ENCODE measurements around the gene BCAR1. TPM values are rescaled to one million over a fixed set of nuclear protein-coding genes. Genes with fewer than 3 reads are reported as not detected.

The BCAR1 gene
- total RNA-seq, 2 experiments from 2014 or later: not detected

- Mint-ChIP-seq H3K4me1 (no peaks in the 10 kb centered on the region), H3K27me3 (no peaks in the 10 kb centered on the region), H3K4me3 (no peak overlapping the region), H3K9me3 (no peaks in the 10 kb centered on the region), H3K36me3 (ENCODE audit: low read depth) (no peaks in the 10 kb centered on the region), H3K27ac (no peak overlapping the region)
- ChIA-PET POLR2A (no interaction called here), CTCF (no interaction called here)
- no peak for DNase-seq
Measured at GRCh38 chr16:75237398-75238131, 13.9 kb downstream of the BCAR1 start.

- H3K4me3 Mint-ChIP-seq: no peak overlapping the region
- no peak overlapping the region for H3K27ac Mint-ChIP-seq
- no peak for DNase-seq
- H3K36me3 Mint-ChIP-seq (ENCODE audit: low read depth): no peaks in the 10 kb centered on the region
- H3K9me3 Mint-ChIP-seq: no peaks in the 10 kb centered on the region
- H3K4me1 Mint-ChIP-seq: no peaks in the 10 kb centered on the region
- no peaks in the 10 kb centered on the region for H3K27me3 Mint-ChIP-seq
- POLR2A ChIA-PET: no interaction called here
- CTCF ChIA-PET: interaction anchor here (0.5 to 6.0 kb wide), 4 partner anchors 9 to 165 kb away, joined by 3 to 87 read pairs (median 6); no protein-coding TSS in a partner anchor
Measured at GRCh38 chr16:75236736-75237397, 14.6 kb downstream of the BCAR1 start.

GRCh38 chr16:75236232-75236631 is 15.2 kb downstream of the BCAR1 start:
- no peak for DNase-seq
- ChIA-PET CTCF (interaction anchor here (0.5 to 6.0 kb wide), 5 partner anchors 10 to 168 kb away, joined by 3 to 87 read pairs (median 4); no protein-coding TSS in a partner anchor), POLR2A (no interaction called here)
- H3K27ac Mint-ChIP-seq: no peak overlapping the region
- H3K27me3 Mint-ChIP-seq: no peaks in the 10 kb centered on the region
- no peaks in the 10 kb centered on the region for H3K36me3 Mint-ChIP-seq (ENCODE audit: low read depth)
- no peaks in the 10 kb centered on the region for H3K9me3 Mint-ChIP-seq
- H3K4me3 Mint-ChIP-seq: no peak overlapping the region
- no peaks in the 10 kb centered on the region for H3K4me1 Mint-ChIP-seq

- Mint-ChIP-seq H3K4me3 (no peak overlapping the region), H3K27me3 (no peaks in the 10 kb centered on the region), H3K36me3 (ENCODE audit: low read depth) (no peaks in the 10 kb centered on the region), H3K4me1 (no peaks in the 10 kb centered on the region), H3K9me3 (no peaks in the 10 kb centered on the region), H3K27ac (no peak overlapping the region)
- CTCF ChIA-PET: interaction anchor here (0.8 to 6.0 kb wide), 5 partner anchors 144 to 169 kb away, joined by 3 to 87 read pairs (median 7); no protein-coding TSS in a partner anchor
- POLR2A ChIA-PET: no interaction called here
- no peak for DNase-seq
Measured at GRCh38 chr16:75235721-75236193, 15.7 kb downstream of the BCAR1 start.

GRCh38 chr16:75234856-75235696 is 16.3 kb downstream of the BCAR1 start:
- CTCF ChIA-PET: interaction anchor here (0.5 to 6.0 kb wide), 13 partner anchors 34 to 175 kb away, joined by 3 to 87 read pairs (median 7); no protein-coding TSS in a partner anchor
- no peaks in the 10 kb centered on the region for H3K9me3 Mint-ChIP-seq
- H3K36me3 Mint-ChIP-seq (ENCODE audit: low read depth): no peaks in the 10 kb centered on the region
- DNase-seq: no peak
- H3K4me1 Mint-ChIP-seq: no peaks in the 10 kb centered on the region
- POLR2A ChIA-PET: interaction anchor here (1.5 kb wide), 1 partner anchor 150 kb away, joined by 7 read pairs; no protein-coding TSS in a partner anchor
- H3K4me3 Mint-ChIP-seq: no peak overlapping the region
- no peak overlapping the region for H3K27ac Mint-ChIP-seq
- no peaks in the 10 kb centered on the region for H3K27me3 Mint-ChIP-seq

GRCh38 chr16:75233611-75233938 is 17.8 kb downstream of the BCAR1 start:
- ChIA-PET CTCF (interaction anchor here (0.6 to 6.0 kb wide), 27 partner anchors 11 to 531 kb away, joined by 3 to 87 read pairs (median 5); partner anchors contain the start of gene CFDP1), POLR2A (interaction anchor here (1.5 kb wide), 1 partner anchor 152 kb away, joined by 7 read pairs; no protein-coding TSS in a partner anchor)
- Mint-ChIP-seq H3K27me3 (no peaks in the 10 kb centered on the region), H3K4me1 (no peaks in the 10 kb centered on the region), H3K9me3 (no peaks in the 10 kb centered on the region), H3K27ac (no peak overlapping the region), H3K36me3 (ENCODE audit: low read depth) (no peaks in the 10 kb centered on the region), H3K4me3 (no peak overlapping the region)
- no peak for DNase-seq

- H3K36me3 Mint-ChIP-seq (ENCODE audit: low read depth): no peaks in the 10 kb centered on the region
- DNase-seq: no peak
- ChIA-PET POLR2A (no interaction called here), CTCF (interaction anchor here (6.0 kb wide), 1 partner anchor 154 kb away, joined by 87 read pairs; no protein-coding TSS in a partner anchor)
- no peaks in the 10 kb centered on the region for H3K9me3 Mint-ChIP-seq
- H3K27me3 Mint-ChIP-seq: no peaks in the 10 kb centered on the region
- no peak overlapping the region for H3K27ac Mint-ChIP-seq
- no peak overlapping the region for H3K4me3 Mint-ChIP-seq
- no peaks in the 10 kb centered on the region for H3K4me1 Mint-ChIP-seq
Measured at GRCh38 chr16:75231570-75231969, 19.9 kb downstream of the BCAR1 start.

GRCh38 chr16:75230471-75231110 is 20.8 kb downstream of the BCAR1 start:
- ChIA-PET POLR2A (no interaction called here), CTCF (interaction anchor here (0.7 to 0.9 kb wide), 2 partner anchors 31 to 149 kb away, joined by 3 read pairs; no protein-coding TSS in a partner anchor)
- Mint-ChIP-seq H3K9me3 (no peaks in the 10 kb centered on the region), H3K4me3 (no peak overlapping the region), H3K27ac (no peak overlapping the region), H3K27me3 (no peaks in the 10 kb centered on the region), H3K36me3 (ENCODE audit: low read depth) (no peaks in the 10 kb centered on the region), H3K4me1 (no peaks in the 10 kb centered on the region)
- no peak for DNase-seq

GRCh38 chr16:75229172-75230031 is 22.0 kb downstream of the BCAR1 start:
- Mint-ChIP-seq H3K9me3 (no peaks in the 10 kb centered on the region), H3K36me3 (ENCODE audit: low read depth) (no peaks in the 10 kb centered on the region), H3K27me3 (no peaks in the 10 kb centered on the region), H3K4me3 (no peak overlapping the region), H3K27ac (no peak overlapping the region), H3K4me1 (no peaks in the 10 kb centered on the region)
- ChIA-PET POLR2A (no interaction called here), CTCF (interaction anchor here (0.9 kb wide), 1 partner anchor 30 kb away, joined by 3 read pairs; no protein-coding TSS in a partner anchor)
- no peak for DNase-seq

- DNase-seq: no peak
- H3K9me3 Mint-ChIP-seq: no peaks in the 10 kb centered on the region
- no peak overlapping the region for H3K27ac Mint-ChIP-seq
- POLR2A ChIA-PET: no interaction called here
- no peaks in the 10 kb centered on the region for H3K36me3 Mint-ChIP-seq (ENCODE audit: low read depth)
- no peaks in the 10 kb centered on the region for H3K4me1 Mint-ChIP-seq
- CTCF ChIA-PET: no interaction called here
- H3K4me3 Mint-ChIP-seq: no peak overlapping the region
- no peaks in the 10 kb centered on the region for H3K27me3 Mint-ChIP-seq
Measured at GRCh38 chr16:75228143-75228976, 23.1 kb downstream of the BCAR1 start.

GRCh38 chr16:75227361-75228142 is 23.9 kb downstream of the BCAR1 start:
- Mint-ChIP-seq H3K36me3 (ENCODE audit: low read depth) (no peaks in the 10 kb centered on the region), H3K9me3 (no peaks in the 10 kb centered on the region), H3K4me3 (no peak overlapping the region), H3K27me3 (no peaks in the 10 kb centered on the region), H3K4me1 (no peaks in the 10 kb centered on the region), H3K27ac (no peak overlapping the region)
- ChIA-PET CTCF (no interaction called here), POLR2A (no interaction called here)
- no peak for DNase-seq
